ENCODE measurements around the gene PGAM5. TPM values are rescaled to one million over a fixed set of nuclear protein-coding genes. Genes with fewer than 3 reads are reported as not detected.

The PGAM5 gene
- total and polyA plus RNA-seq, 10 donors = 8.2 to 28.8 (median 21.6) TPM

- peaks cover 0 to 51% (median 26%) of the 10 kb centered on the region in 6 donors for H3K4me1 ChIP-seq
- no peak overlapping the region for H3K4me3 ChIP-seq
- 64 to 83% (median 79%) methylated on average over 6 of the region's 6 CpGs for WGBS, 5 donors
- H3K9me3 ChIP-seq = no peaks in the 10 kb centered on the region
- TF ChIP-seq POLR2AphosphoS5 (IDR thresholded peaks at IDR 0.05) (no peak), CTCF (IDR thresholded peaks at IDR 0.05 in 8 of 11, conservative IDR thresholded peaks at IDR 0.05 in 3 of 11) (no peak), POLR2A (IDR thresholded peaks at IDR 0.05) (no peak)
- H3K27ac ChIP-seq = no peak overlapping the region
- H3K27me3 ChIP-seq (replicated peaks in 1 of 7) = no peaks in the 10 kb centered on the region
- intact Hi-C loops (cut with DNase I; ENCODE audit: low total_unique reads) = no loop called here
- peaks cover 0 to 100% (median 65%) of the 10 kb centered on the region in 6 donors for H3K36me3 ChIP-seq
- no peak for DNase-seq
Measured at GRCh38 chr12:132665794-132666193, 44.8 kb upstream of the PGAM5 start.

- Histone ChIP-seq H3K4me3 (no peak overlapping the region), H3K4me1 (peaks cover 0 to 37% (median 19%) of the 10 kb centered on the region in 6 donors), H3K9me3 (no peaks in the 10 kb centered on the region), H3K27me3 (replicated peaks in 1 of 7) (no peaks in the 10 kb centered on the region), H3K27ac (peak overlapping the region in 1 of 8 donors; percentile 18), H3K36me3 (peaks cover 0 to 100% (median 74%) of the 10 kb centered on the region in 6 donors)
- WGBS, 5 donors = 94 to 96% (median 95%) methylated on average over 29 to 30 of the region's 30 CpGs
- intact Hi-C loops (cut with DNase I; ENCODE audit: low total_unique reads) = no loop called here
- peak; percentile 41 for DNase-seq
- TF ChIP-seq POLR2AphosphoS5 (IDR thresholded peaks at IDR 0.05) = no peak
- TF ChIP-seq CTCF (IDR thresholded peaks at IDR 0.05 in 8 of 11, conservative IDR thresholded peaks at IDR 0.05 in 3 of 11) = no peak
- no peak for TF ChIP-seq POLR2A (IDR thresholded peaks at IDR 0.05)
Measured at GRCh38 chr12:132668191-132669088, 42.2 kb upstream of the PGAM5 start.

GRCh38 chr12:132669166-132669879 lies 41.3 kb upstream of the PGAM5 start:
- H3K9me3 ChIP-seq = no peaks in the 10 kb centered on the region
- H3K27me3 ChIP-seq (replicated peaks in 1 of 7) = no peaks in the 10 kb centered on the region
- H3K4me3 ChIP-seq = no peak overlapping the region
- intact Hi-C loops (cut with DNase I; ENCODE audit: low total_unique reads) = no loop called here
- H3K4me1 ChIP-seq = peaks cover 0 to 36% (median 15%) of the 10 kb centered on the region in 6 donors
- H3K36me3 ChIP-seq = peaks cover 0 to 100% (median 73%) of the 10 kb centered on the region in 6 donors
- H3K27ac ChIP-seq = peak overlapping the region in 2 of 8 donors; percentile 18 to 36
- 77 to 90% (median 86%) methylated on average over 15 to 17 of the region's 17 CpGs for WGBS, 5 donors
- peak; percentile 52 for DNase-seq
- TF ChIP-seq CTCF (IDR thresholded peaks at IDR 0.05 in 8 of 11, conservative IDR thresholded peaks at IDR 0.05 in 3 of 11) (no peak), POLR2A (IDR thresholded peaks at IDR 0.05) (no peak), POLR2AphosphoS5 (IDR thresholded peaks at IDR 0.05) (no peak)
